B cell (primary cell): Measurements from ENCODE around the gene NKD2. TPM values are rescaled to one million over a fixed set of nuclear protein-coding genes. Genes with fewer than 3 reads are reported as not detected.

Experiments used
- ATAC-seq: fragments of 200-7000 bp; cut with Tn5 transposase; one replicate; pipeline ENCODE4 v1.10.0; 2021; ENCODE audit warnings: low read depth, mild to moderate bottlenecking, moderate number of reproducible peaks, moderate library complexity
- CTCF ChIA-PET: fragments of 350-600 bp; sonication (Branson Sonifier 250); formaldehyde crosslinking; loops from one replicate; lab custom pipeline; 2021; ENCODE audit warnings: antibody characterized with exemption, inconsistent platforms; lab: Charles Lee
- POLR2A ChIA-PET: fragments of 350-600 bp; sonication (Branson Sonifier 250); formaldehyde crosslinking; loops from one replicate; lab custom pipeline; 2021; ENCODE audit warnings: antibody characterized with exemption; lab: Charles Lee
- DNase-seq: peaks from one replicate; pipeline ENCODE4 v3.0.0; 2013
- H2AFZ ChIP-seq: 2 replicates; pipeline ENCODE4 v1.6.1; 2012; ENCODE audit warnings: mild to moderate bottlenecking, low read depth, low read length; ENCODE audit not compliant: insufficient read depth, poor library complexity, severe bottlenecking
- H3K27ac ChIP-seq, 2 donors: 1 replicate in 1 of 2; 2 replicates in 1 of 2; pipeline ENCODE4 v1.5.1; 2012 to 2013; ENCODE audit warnings: low read length in 2 of 2, mild to moderate bottlenecking in 2 of 2, moderate library complexity in 1 of 2
- H3K27me3 ChIP-seq, 4 experiments: fragments of 200-600 bp in 1 of 4; sonication (generic) in 1 of 4; replicated peaks in 1 of 4; 1 replicate in 2 of 4; 2 replicates in 2 of 4; pipeline versions ENCODE4 v1.6.1 to v1.7.0; 2013 to 2016; ENCODE audit warnings: low read length in 3 of 4, mild to moderate bottlenecking in 2 of 4, mixed read lengths in 1 of 4, moderate library complexity in 1 of 4; ENCODE audit not compliant: insufficient read depth in 4 of 4, control insufficient read depth in 3 of 4; ENCODE audit errors: control extremely low read depth in 1 of 4
- H3K36me3 ChIP-seq, 2 experiments: replicated peaks in 1 of 2; 1 replicate in 1 of 2; 2 replicates in 1 of 2; pipeline versions ENCODE4 v1.6.1 to v1.7.1; 2013; ENCODE audit warnings: low read length in 1 of 2; ENCODE audit not compliant: insufficient read depth in 2 of 2, control insufficient read depth in 1 of 2; ENCODE audit errors: control extremely low read depth in 1 of 2, extremely low read depth in 1 of 2
- H3K4me1 ChIP-seq, 2 donors: fragments of 200-600 bp in 1 of 2; sonication (generic) in 1 of 2; 1 replicate in 1 of 2; 2 replicates in 1 of 2; pipeline versions ENCODE4 v1.5.1 to v1.6.1; 2013 to 2017; ENCODE audit warnings: low read length in 2 of 2; ENCODE audit not compliant: control insufficient read depth in 2 of 2, insufficient read depth in 2 of 2
- H3K4me2 ChIP-seq: replicated peaks from 2 replicates; pipeline ENCODE3; 2012; ENCODE audit warnings: mild to moderate bottlenecking, low read depth, low read length; ENCODE audit not compliant: poor library complexity, severe bottlenecking
- H3K4me3 ChIP-seq, 5 experiments: fragments of 200-600 bp in 1 of 5; sonication (generic) in 1 of 5; 1 replicate in 3 of 5; 2 replicates in 2 of 5; pipeline versions ENCODE4 v1.5.1 to v1.7.0; 2011 to 2016; ENCODE audit warnings: low read length in 4 of 5, mild to moderate bottlenecking in 4 of 5, low read depth in 2 of 5, control low read depth in 1 of 5, moderate library complexity in 1 of 5; ENCODE audit not compliant: insufficient read depth in 1 of 5; ENCODE audit errors: control extremely low read depth in 1 of 5, extremely low read depth in 1 of 5
- H3K79me2 ChIP-seq: fragments of 200-600 bp; sonication (generic); one replicate; pipeline ENCODE4 v1.6.0; 2016; ENCODE audit warnings: low read length; ENCODE audit not compliant: control insufficient read depth, insufficient read depth
- H3K9ac ChIP-seq: fragments of 200-600 bp; sonication (generic); 2 replicates; pipeline ENCODE4 v1.6.1; 2017; ENCODE audit warnings: mild to moderate bottlenecking, low read length, moderate library complexity
- H3K9me3 ChIP-seq, 3 donors: one replicate each; pipeline versions ENCODE4 v1.6.1 to v1.7.1; 2013; ENCODE audit warnings: low read length in 2 of 3; ENCODE audit not compliant: control insufficient read depth in 2 of 3, insufficient read depth in 1 of 3; ENCODE audit errors: control extremely low read depth in 1 of 3
- H4K20me1 ChIP-seq: 2 replicates; pipeline ENCODE4 v1.6.0; 2012; ENCODE audit warnings: mild to moderate bottlenecking, low read length; ENCODE audit not compliant: insufficient read depth, control insufficient read depth, poor library complexity, severe bottlenecking
- H3K27ac Mint-ChIP-seq: one replicate; pipeline ENCODE4 v1.8.0; 2021; ENCODE audit warnings: mixed read lengths
- H3K27me3 Mint-ChIP-seq: one replicate; pipeline ENCODE4 v1.8.0; 2021; ENCODE audit warnings: mixed read lengths
- H3K4me1 Mint-ChIP-seq: one replicate; pipeline ENCODE4 v1.8.0; 2021; ENCODE audit warnings: mixed read lengths
- H3K4me3 Mint-ChIP-seq: one replicate; pipeline ENCODE4 v1.8.0; 2021; ENCODE audit warnings: mixed read lengths
- H3K9me3 Mint-ChIP-seq: one replicate; pipeline ENCODE4 v1.8.0; 2022; ENCODE audit warnings: mixed read lengths; ENCODE audit not compliant: insufficient read depth
- EZH2 ChIP-seq: IDR thresholded peaks from 2 replicates; pipeline ENCODE4 v1.6.1; 2012; ENCODE audit warnings: borderline replicate concordance, low read depth, mild to moderate bottlenecking, moderate library complexity, low read length; ENCODE audit not compliant: insufficient read depth, poor library complexity, severe bottlenecking
- WGBS: methylation state at CpG from one replicate; pipeline ENCODE4 v1.1.5; 2013; ENCODE audit warnings: missing lambda C conversion rate; ENCODE audit not compliant: insufficient coverage; 5-methylcytosine and 5-hydroxymethylcytosine counted together
- intact Hi-C: fragments of 100-400 bp; cut with micrococcal nuclease; formaldehyde crosslinking; loops from one replicate; pipeline ENCODE4 v1.10.0; 2022
- polyA plus RNA-seq: library from polyadenylated mRNA; depleted of rRNA; stranded (reverse); fragments of >200 nt; gene quantifications from 2 replicates; pipeline ENCODE4 v1.2.3, GENCODE V29; 2012
- total RNA-seq, 2 donors: library from RNA; stranded (reverse); fragments of 120-200 nt in 1 of 2; gene quantifications; 1 replicate in 1 of 2; 2 replicates in 1 of 2; pipeline versions ENCODE4 v1.2.3 to v1.2.4, GENCODE V29; 2013 to 2022
- TF ChIP-seq, protein P1 (sequence below): fragments of 200-600 bp; IDR thresholded peaks from one replicate; pipeline ENCODE4 v1.8.0; 2022; ENCODE audit warnings: antibody characterized with exemption, mild to moderate bottlenecking

NKD2 gene
- total and polyA plus RNA-seq, 2 donors (not counting 1 experiment from before 2014, with no cell fraction given): 0.12 to 0.34 TPM

- ATAC-seq (no peak), DNase-seq (no peak)
- Mint-ChIP-seq H3K4me3 (no peak overlapping the region), H3K27me3 (no peaks in the 10 kb centered on the region), H3K4me1 (no peaks in the 10 kb centered on the region), H3K27ac (no peak overlapping the region), H3K9me3 (no peaks in the 10 kb centered on the region)
- 95% methylated on average over 16 of the region's 22 CpGs for WGBS
- intact Hi-C loops: no loop called here
- Histone ChIP-seq H3K36me3 (no peaks in the 10 kb centered on the region), H3K4me1 (no peaks in the 10 kb centered on the region), H2AFZ (no peak overlapping the region), H3K27me3 (peaks cover 0 to 11% (median 0%) of the 10 kb centered on the region in 4 experiments), H3K4me2 (no peak overlapping the region), H4K20me1 (no peaks in the 10 kb centered on the region), H3K4me3 (no peak overlapping the region), H3K9me3 (no peaks in the 10 kb centered on the region), H3K27ac (no peak overlapping the region), H3K9ac (no peak overlapping the region), H3K79me2 (no peaks in the 10 kb centered on the region)
- ChIA-PET CTCF (no interaction called here), POLR2A (no interaction called here)
- TF ChIP-seq, protein P1, sequence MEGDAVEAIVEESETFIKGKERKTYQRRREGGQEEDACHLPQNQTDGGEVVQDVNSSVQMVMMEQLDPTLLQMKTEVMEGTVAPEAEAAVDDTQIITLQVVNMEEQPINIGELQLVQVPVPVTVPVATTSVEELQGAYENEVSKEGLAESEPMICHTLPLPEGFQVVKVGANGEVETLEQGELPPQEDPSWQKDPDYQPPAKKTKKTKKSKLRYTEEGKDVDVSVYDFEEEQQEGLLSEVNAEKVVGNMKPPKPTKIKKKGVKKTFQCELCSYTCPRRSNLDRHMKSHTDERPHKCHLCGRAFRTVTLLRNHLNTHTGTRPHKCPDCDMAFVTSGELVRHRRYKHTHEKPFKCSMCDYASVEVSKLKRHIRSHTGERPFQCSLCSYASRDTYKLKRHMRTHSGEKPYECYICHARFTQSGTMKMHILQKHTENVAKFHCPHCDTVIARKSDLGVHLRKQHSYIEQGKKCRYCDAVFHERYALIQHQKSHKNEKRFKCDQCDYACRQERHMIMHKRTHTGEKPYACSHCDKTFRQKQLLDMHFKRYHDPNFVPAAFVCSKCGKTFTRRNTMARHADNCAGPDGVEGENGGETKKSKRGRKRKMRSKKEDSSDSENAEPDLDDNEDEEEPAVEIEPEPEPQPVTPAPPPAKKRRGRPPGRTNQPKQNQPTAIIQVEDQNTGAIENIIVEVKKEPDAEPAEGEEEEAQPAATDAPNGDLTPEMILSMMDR: no peak
- no peak for TF ChIP-seq EZH2
These were observed 28.0 kb downstream of the NKD2 start for GRCh38 chr5:1036504-1037122.

- no peaks in the 10 kb centered on the region for H4K20me1 ChIP-seq
- TF ChIP-seq EZH2: no peak
- TF ChIP-seq, protein P1: no peak
- 86% methylated on average over 13 of the region's 16 CpGs for WGBS
- ATAC-seq: no peak
- no peak overlapping the region for H3K4me2 ChIP-seq
- H3K36me3 ChIP-seq: no peaks in the 10 kb centered on the region
- H3K79me2 ChIP-seq: no peaks in the 10 kb centered on the region
- Mint-ChIP-seq H3K27me3 (no peaks in the 10 kb centered on the region), H3K4me1 (no peaks in the 10 kb centered on the region), H3K27ac (no peak overlapping the region), H3K9me3 (peaks cover 6% of the 10 kb centered on the region), H3K4me3 (no peak overlapping the region)
- H3K27ac ChIP-seq: no peak overlapping the region
- CTCF ChIA-PET: no interaction called here
- intact Hi-C loops: no loop called here
- no peaks in the 10 kb centered on the region for H3K4me1 ChIP-seq
- POLR2A ChIA-PET: no interaction called here
- DNase-seq: no peak
- no peaks in the 10 kb centered on the region for H3K9me3 ChIP-seq
- no peak overlapping the region for H3K4me3 ChIP-seq
- H3K9ac ChIP-seq: no peak overlapping the region
- peaks cover 0 to 11% (median 0%) of the 10 kb centered on the region in 4 experiments for H3K27me3 ChIP-seq
- no peak overlapping the region for H2AFZ ChIP-seq
These were observed 28.6 kb downstream of the NKD2 start for GRCh38 chr5:1037123-1037670.
